Testis (tissue), 2 donors: ENCODE data around the gene H2BK1.

Source experiments
- CTCF ChIP-seq, 3 experiments: fragments of 450-650 bp in 2 of 3; fragments of 200-600 bp in 1 of 3; sonication (generic) in 1 of 3; IDR thresholded peaks; one replicate each; pipeline ENCODE4 v1.5.1; 2016 to 2019; ENCODE audit warnings: antibody characterized with exemption in 3 of 3, mild to moderate bottlenecking in 2 of 3, moderate library complexity in 1 of 3
- POLR2A ChIP-seq: fragments of 450-650 bp; IDR thresholded peaks from one replicate; pipeline ENCODE4 v1.6.1; 2017; ENCODE audit warnings: antibody characterized with exemption, mild to moderate bottlenecking, moderate library complexity

- TF ChIP-seq CTCF (IDR thresholded peaks at IDR 0.05) = no peak
- no peak for TF ChIP-seq POLR2A
Measured at GRCh38 chr7:151257990-151258389, 47.7 kb upstream of the H2BK1 start.
